Measurements from ENCODE around the gene PSME1.

Gene PSME1

DNA sequence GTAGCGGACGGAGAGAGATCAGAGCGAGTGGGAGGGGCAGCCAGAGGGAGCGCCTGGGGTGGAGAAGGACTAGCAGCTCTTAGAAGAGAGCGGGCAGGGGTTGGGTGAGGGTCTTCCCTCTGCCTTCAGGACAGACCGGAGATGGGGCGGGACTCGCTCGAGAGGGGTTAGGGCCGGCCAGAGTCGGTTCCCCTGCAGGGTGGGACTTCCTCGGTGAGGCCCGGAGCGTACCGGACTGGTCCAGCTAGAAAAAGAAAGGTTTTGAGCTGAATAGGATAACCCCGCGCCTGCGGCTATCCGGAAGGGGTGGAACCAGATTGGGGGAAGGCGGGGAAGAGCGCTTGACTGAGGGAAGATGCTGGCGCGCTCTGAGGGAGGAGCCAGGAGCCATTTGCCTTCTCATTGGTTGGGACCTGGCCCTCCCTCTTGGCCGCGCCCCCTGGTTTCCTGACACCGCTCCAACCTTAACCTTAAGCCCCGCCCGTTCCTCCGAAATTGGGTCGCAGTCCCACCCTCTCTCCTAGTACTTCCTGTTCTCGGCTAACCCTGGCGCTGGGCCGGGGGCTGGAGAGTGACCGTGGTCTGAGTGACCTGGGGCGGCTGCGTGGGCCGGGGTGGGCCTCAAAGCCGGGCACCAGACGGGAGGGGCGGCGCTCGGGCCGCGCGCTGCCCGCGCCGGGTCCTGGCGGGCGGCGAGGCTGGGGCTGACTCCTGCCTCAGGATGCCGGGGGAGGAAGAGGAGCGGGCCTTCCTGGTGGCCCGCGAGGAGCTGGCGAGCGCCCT is 11.2 kb downstream of the PSME1 start, which contains the start of gene RNF31:
TSS of gene RNF31 (plus strand) at position 521 of the 783 bp plus-strand sequence. CDS start at position 722, 201 bp downstream.
- DNase-seq (ENCODE audit: low read depth, low spot score) = peak; percentile 98

DNA sequence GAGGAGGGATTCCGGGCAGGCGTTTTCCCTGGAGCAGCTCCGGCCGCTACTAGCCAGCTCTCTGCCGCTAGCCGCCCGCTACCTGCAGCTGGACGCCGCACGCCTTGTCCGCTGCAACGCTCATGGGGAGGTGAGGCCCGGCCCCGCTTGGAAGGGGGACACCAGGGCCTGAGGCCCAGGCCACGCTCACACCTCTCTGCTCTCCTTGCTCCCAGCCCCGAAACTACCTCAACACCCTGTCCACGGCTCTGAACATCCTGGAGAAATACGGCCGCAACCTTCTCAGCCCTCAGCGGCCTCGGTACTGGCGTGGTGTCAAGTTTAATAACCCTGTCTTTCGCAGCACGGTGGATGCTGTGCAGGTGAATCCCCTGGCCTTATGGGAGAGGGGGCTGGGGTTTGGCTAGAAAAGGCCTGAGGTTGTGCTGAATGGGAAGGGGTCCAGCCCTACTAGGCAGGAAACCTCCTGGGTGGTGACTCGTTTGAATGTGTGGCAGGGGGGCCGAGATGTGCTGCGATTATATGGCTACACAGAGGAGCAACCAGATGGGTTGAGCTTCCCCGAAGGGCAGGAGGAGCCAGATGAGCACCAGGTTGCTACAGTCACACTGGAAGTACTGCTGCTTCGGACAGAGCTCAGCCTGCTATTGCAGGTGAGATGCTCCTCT is 11.9 kb downstream of the PSME1 start:
- no peak for DNase-seq (ENCODE audit: low read depth, low spot score)

DNA sequence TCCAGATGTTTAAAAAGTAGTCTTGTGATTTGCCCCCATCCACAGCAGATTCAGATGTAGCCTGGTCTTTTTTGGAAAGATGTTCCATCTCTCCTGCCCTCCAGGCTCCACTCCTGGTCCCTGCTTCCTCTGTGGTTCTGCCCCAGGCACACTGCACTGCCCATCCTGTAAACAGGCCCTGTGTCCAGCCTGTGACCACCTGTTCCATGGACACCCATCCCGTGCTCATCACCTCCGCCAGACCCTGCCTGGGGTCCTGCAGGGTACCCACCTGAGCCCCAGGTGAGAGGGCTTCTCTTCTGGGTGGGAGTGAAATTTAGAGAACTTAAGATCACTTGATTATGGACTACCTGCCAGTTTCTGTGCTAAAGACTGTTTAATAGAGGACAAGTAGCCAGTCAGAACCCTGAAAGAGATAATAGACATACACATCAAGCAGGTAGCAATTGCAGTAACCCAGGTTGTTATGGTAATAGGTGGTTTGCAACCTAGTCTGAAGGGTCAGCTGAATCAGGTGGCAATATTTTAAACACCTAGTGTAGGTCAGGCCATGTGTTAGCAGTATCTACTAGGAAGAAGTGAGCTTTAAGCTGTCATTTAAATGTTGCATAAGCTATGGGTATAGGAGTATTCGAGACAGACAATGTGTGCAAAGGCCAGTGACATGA is 13.4 kb downstream of the PSME1 start:
- DNase-seq (ENCODE audit: low read depth, low spot score) = no peak

DNA sequence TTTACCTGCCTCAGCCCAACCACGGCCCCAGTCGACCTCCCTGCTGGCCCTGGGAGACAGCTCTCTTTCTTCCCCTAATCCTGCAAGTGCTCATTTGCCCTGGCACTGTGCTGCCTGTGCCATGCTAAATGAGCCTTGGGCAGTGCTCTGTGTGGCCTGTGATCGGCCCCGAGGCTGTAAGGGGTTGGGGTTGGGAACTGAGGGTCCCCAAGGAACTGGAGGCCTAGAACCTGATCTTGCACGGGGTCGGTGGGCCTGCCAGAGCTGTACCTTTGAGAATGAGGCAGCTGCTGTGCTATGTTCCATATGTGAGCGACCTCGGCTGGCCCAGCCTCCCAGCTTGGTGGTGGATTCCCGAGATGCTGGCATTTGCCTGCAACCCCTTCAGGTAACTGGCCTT is 14.1 kb downstream of the PSME1 start:
- DNase-seq (ENCODE audit: low read depth, low spot score) = no peak

DNA sequence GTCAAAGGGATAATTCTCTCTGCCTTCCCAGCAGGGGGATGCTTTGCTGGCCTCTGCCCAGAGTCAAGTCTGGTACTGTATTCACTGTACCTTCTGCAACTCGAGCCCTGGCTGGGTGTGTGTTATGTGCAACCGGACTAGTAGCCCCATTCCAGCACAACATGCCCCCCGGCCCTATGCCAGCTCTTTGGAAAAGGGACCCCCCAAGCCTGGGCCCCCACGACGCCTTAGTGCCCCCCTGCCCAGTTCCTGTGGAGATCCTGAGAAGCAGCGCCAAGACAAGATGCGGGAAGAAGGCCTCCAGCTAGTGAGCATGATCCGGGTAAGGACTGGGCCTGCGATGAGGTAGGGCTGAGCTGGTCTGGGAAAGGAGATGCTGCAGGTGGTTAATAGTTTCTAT is 14.6 kb downstream of the PSME1 start:
- no peak for DNase-seq (ENCODE audit: low read depth, low spot score)

DNA sequence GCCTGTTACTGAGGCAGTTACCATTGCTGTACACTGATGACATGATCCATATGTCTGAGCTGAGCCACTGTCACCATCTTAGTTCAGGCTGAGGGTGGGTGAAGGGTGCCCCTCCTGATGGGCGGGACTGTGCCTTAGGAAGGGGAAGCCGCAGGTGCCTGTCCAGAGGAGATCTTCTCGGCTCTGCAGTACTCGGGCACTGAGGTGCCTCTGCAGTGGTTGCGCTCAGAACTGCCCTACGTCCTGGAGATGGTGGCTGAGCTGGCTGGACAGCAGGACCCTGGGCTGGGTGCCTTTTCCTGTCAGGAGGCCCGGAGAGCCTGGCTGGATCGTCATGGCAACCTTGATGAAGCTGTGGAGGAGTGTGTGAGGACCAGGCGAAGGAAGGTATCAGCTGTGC is 15.0 kb downstream of the PSME1 start:
- no peak for DNase-seq (ENCODE audit: low read depth, low spot score)

DNA sequence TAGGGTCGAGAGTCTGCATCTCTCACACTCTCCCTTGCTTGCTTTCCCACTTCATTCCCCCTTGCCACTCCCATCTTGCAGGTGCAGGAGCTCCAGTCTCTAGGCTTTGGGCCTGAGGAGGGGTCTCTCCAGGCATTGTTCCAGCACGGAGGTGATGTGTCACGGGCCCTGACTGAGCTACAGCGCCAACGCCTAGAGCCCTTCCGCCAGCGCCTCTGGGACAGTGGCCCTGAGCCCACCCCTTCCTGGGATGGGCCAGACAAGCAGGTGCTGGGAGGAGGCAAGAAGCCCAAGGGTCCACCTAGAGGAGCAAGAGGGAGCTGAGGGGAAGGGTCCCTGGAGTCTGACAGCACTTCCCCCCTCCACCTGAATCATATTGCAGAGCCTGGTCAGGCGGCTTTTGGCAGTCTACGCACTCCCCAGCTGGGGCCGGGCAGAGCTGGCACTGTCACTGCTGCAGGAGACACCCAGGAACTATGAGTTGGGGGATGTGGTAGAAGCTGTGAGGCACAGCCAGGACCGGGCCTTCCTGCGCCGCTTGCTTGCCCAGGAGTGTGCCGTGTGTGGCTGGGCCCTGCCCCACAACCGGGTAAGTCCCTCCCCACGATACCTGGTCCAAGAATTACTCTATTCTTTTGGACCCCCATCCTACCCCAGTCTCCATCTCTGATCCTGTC is 15.5 kb downstream of the PSME1 start:
- DNase-seq (ENCODE audit: low read depth, low spot score) = no peak

DNA sequence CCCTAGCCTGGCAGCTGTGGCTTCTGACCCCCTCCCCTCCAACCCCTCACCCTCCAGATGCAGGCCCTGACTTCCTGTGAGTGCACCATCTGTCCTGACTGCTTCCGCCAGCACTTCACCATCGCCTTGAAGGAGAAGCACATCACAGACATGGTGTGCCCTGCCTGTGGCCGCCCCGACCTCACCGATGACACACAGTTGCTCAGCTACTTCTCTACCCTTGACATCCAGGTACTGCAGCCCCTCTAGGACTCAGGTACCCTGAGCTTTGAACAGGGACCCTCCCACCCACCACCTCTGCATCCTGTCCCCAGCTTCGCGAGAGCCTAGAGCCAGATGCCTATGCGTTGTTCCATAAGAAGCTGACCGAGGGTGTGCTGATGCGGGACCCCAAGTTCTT is 19.1 kb downstream of the PSME1 start:
- no peak for DNase-seq (ENCODE audit: low read depth, low spot score)

DNA sequence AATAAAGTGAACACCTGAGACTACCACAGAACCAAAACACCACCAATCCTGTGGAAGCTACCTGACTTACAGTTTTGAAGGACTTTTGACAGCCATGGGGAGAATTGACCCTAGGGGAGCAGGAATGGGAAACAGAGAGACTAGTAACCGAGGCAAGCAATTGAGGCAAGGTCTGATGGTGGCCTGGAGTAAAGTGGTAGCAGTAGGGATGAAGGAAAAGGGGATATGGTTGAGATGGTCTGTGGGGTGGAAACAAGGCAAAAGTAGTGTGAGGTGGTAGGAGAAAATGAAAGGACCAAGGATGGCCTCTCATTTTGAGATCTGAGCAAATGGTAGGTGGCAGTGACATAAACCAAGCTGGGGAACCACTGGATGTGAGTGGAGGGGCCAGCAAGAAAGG is 20.8 kb downstream of the PSME1 start:
- no peak for DNase-seq (ENCODE audit: low read depth, low spot score)

DNA sequence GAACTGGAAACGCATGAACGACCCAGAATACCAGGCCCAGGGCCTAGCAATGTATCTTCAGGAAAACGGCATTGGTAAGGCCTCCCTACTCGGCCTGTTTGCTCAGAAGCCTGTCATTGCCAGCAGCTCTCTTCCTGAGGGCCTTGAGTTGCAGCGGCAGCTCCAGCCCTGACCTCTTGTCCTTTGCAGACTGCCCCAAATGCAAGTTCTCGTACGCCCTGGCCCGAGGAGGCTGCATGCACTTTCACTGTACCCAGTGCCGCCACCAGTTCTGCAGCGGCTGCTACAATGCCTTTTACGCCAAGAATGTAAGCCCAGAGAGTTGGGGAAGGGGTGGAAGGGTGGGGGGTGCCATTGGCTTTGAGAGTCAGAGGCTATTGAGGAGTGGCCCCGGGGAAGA is 21.3 kb downstream of the PSME1 start:
- no peak for DNase-seq (ENCODE audit: low read depth, low spot score)

GRCh38 chr14:24159777-24160498 is 23.9 kb downstream of the PSME1 start:
- no peak for DNase-seq (ENCODE audit: low read depth, low spot score)

DNA sequence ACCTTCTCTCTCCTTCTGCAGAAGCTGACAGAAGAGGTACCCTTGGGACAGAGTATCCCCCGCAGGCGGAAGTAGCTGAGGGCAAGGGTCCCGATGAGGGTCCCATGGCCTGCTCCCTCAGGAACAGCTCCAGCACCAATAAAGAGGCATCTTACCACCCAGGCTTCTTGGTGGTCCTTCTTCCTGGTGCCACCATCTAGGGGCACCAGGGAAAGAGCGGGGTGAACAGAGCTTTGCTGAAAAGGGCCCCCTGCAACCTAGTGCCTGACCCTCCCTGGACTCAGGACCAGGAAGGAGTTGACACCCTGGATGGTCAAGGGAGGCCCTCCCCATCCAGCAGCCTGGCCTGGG is 24.5 kb downstream of the PSME1 start:
- no peak for DNase-seq (ENCODE audit: low read depth, low spot score)

DNA sequence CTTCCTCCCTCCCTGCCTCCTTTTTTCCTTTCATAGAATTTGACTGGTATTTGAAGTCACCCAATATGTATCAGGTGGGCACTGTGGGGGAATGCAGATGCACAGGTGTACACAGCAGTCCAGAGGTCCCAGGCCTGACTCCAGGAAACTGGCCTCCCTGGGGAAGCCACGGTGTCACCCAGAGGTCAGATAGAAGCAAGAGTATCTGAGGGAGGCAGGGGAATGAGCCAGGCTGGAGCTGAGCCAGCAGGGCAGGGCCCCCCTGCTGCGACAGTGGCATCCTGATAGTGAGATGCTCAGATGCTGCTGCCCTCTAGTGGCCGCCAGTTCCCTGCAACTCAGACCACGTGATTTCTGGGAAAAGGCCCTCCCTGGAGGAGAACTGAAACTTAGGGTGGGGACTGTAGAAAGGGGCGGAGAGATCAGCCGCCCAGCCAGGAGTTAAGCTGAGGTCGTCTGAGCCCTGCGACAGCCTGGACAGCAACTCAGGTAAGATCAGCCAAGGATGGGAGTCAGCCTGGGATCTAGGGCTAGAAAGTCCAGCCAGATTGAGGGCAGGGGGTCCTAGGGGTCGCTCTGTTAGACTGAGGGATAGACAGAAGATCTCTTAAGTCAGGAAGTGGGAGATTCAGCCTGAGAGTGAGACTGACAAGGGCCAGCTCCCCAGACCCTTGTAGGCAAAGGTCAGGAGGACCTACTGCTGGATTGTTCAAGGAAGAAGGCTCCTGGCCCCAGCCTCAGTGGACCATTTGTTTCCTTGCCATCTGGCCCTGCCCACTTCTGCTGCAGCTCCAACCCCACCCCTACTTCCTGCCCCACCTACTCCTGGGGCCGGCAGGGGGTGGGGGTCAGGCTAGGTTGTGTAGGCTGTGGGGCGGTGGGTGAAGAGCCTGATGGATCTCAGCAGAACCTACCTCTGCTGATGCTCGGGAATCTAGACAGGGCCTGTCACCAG is 25.1 kb downstream of the PSME1 start, which contains the start of gene IRF9:
TSS of gene IRF9 (plus strand) at position 416 of the 955 bp plus-strand sequence. CDS start 880 bp downstream, outside the sequence.
- peak; percentile 95 for DNase-seq (ENCODE audit: low read depth, low spot score)

- no peak for DNase-seq (ENCODE audit: low read depth, low spot score)
These were observed 26.1 kb downstream of the PSME1 start for GRCh38 chr14:24162093-24162492.

- no peak for DNase-seq (ENCODE audit: low read depth, low spot score)
These were observed 28.6 kb downstream of the PSME1 start for GRCh38 chr14:24164518-24164991.

DNA sequence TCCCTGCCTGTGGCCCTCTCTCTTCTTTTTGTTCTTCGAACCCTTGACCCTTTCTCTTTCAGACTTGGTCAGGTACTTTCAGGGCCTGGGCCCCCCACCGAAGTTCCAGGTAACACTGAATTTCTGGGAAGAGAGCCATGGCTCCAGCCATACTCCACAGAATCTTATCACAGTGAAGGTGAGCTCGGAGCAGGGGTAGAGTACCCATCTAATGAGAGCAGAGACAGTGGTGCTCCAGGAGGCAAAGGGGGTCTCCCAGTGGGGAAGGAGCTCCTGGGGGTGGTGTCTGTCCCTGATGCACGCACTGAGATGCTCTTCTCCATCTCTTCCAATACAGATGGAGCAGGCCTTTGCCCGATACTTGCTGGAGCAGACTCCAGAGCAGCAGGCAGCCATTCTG is 29.8 kb downstream of the PSME1 start:
- DNase-seq (ENCODE audit: low read depth, low spot score) = no peak

GRCh38 chr14:24167469-24168114 is 31.6 kb downstream of the PSME1 start:
- DNase-seq (ENCODE audit: low read depth, low spot score) = no peak

DNA sequence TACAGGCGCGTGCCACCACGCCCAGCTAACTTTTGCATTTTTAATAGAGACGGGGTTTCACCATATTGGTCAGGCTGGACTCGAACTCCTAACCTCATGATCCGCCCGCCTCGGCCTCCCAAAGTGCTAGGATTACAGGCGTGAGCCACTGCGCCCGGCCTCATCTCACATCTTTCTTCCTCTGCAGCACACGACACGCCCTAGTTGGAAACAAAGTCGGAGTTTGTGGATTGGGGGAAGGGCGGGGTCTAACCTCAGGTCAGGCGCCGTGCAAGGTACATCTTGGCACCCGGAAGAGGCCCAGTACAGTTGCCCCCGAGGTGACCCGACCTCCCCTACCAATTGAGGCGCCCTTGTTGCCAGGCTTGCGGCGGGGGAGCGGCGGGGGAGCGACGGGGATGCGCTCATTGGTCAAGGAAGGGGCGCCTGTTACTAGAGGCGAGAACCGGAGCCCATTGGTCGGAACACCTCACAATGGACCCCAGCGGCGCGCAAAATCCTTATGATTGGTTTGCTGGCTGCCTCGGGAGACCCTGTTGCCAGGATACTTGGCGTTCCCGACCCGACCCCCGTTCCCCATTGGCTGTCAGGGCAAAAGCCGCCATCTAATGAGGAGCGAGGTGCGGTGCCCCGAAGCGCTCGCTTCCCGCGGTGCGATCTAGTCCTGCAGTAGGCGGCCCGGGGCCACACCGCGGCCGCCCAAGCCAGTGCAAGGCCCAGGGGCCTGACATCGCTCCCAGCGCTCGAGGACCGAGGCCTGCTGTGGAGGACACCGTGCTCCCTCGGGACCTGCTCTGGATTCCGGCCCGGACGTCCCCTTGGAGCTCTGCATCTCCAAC is 35.6 kb downstream of the PSME1 start, which contains the start of gene REC8:
TSS of gene REC8 (plus strand) at position 659 of the 839 bp plus-strand sequence. CDS start 473 bp downstream, outside the sequence.
- DNase-seq (ENCODE audit: low read depth, low spot score) = peak; percentile 43
